Right atrium auricular region (tissue), 2 donors: ENCODE data around the gene OTULIN. TPM values are rescaled to one million over a fixed set of nuclear protein-coding genes. Genes with fewer than 3 reads are reported as not detected.

Source experiments
- DNase-seq: peaks from one replicate; pipeline ENCODE4 v3.0.0-alpha.2; 2019; ENCODE audit warnings: low spot score
- H3K27ac ChIP-seq, 2 donors: fragments of 200-600 bp; sonication (generic); 1 replicate in 1 of 2; 2 replicates in 1 of 2; pipeline ENCODE4 v1.5.1; 2016 to 2019
- H3K27me3 ChIP-seq, 2 donors: fragments of 200-600 bp; sonication (generic); one replicate each; pipeline versions ENCODE4 v1.5.1 to v1.6.0; 2017 to 2019
- H3K36me3 ChIP-seq: fragments of 200-600 bp; sonication (generic); one replicate; pipeline ENCODE4 v1.5.1; 2016
- H3K4me1 ChIP-seq, 2 donors: fragments of 200-600 bp; sonication (generic); one replicate each; pipeline versions ENCODE4 v1.5.1 to v1.6.0; 2017 to 2019
- H3K4me3 ChIP-seq, 2 donors: fragments of 200-600 bp; sonication (generic); 1 replicate in 1 of 2; 2 replicates in 1 of 2; pipeline ENCODE4 v1.5.1; 2017 to 2019; ENCODE audit warnings: mild to moderate bottlenecking in 1 of 2, moderate library complexity in 1 of 2
- H3K9me3 ChIP-seq, 2 donors: fragments of 200-600 bp; sonication (generic); one replicate each; pipeline ENCODE4 v1.5.1; 2019
- CTCF ChIP-seq, 2 donors: fragments of 200-600 bp; sonication (generic); IDR thresholded peaks; one replicate each; pipeline ENCODE4 v1.5.1; 2019; ENCODE audit warnings: antibody characterized with exemption in 2 of 2
- total RNA-seq, 2 donors: library from RNA; depleted of rRNA; stranded (reverse); fragments of >200 nt; gene quantifications; one replicate each; pipeline ENCODE4 v1.1.0, GENCODE V29; 2016

Gene OTULIN
- total RNA-seq, 2 donors from 2014 or later: 13.9 to 29.9 TPM

DNA sequence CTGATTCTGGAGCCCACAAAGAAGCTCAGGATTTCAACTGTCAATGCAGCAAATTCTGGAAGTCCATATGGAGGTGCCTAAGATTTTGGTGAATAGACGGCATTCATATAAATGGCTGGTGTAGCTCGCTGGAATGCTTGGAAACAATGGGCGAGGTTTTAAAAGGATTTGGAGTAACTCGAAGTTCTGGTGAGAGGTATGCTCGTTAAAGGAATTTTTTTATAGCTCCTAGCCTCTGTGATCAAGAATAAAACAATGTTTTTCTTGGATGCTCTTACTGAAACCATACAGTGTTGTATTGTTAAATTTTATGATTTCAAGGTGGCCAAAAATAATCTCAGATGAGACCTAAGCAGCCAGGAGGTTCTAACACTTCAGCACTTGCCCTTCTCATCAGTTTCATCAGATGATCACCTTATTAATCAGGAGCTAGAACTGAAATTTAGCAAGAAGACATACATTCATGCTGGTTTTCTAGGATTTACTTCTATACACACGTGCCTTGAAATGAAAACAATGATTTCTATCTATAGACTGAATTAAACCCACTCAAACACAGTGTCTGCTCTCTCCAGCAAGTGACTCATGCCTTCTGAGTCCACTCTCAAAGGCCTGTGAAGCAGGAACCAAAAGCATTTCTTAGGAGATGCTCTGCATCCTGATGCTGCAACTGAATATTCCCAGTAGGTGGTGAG is 79.2 kb downstream of the OTULIN start:
- no peaks in the 10 kb centered on the region for H3K27me3 ChIP-seq
- DNase-seq: no peak
- H3K27ac ChIP-seq: peak overlapping the region in 1 of 2 donors; percentile 59
- no peak overlapping the region for H3K4me3 ChIP-seq
- H3K4me1 ChIP-seq: peaks cover 0 to 45% of the 10 kb centered on the region in 2 donors
- no peaks in the 10 kb centered on the region for H3K9me3 ChIP-seq
- H3K36me3 ChIP-seq: peaks cover 44% of the 10 kb centered on the region
- TF ChIP-seq CTCF (IDR thresholded peaks at IDR 0.05): no peak

GRCh38 chr5:14744296-14745187 is 80.0 kb downstream of the OTULIN start:
- DNase-seq: no peak
- Histone ChIP-seq H3K4me3 (no peak overlapping the region), H3K9me3 (no peaks in the 10 kb centered on the region), H3K4me1 (peaks cover 0 to 37% of the 10 kb centered on the region in 2 donors), H3K36me3 (peaks cover 52% of the 10 kb centered on the region), H3K27ac (peak overlapping the region; percentile 13 to 59), H3K27me3 (no peaks in the 10 kb centered on the region)
- no peak for TF ChIP-seq CTCF (IDR thresholded peaks at IDR 0.05)

DNA sequence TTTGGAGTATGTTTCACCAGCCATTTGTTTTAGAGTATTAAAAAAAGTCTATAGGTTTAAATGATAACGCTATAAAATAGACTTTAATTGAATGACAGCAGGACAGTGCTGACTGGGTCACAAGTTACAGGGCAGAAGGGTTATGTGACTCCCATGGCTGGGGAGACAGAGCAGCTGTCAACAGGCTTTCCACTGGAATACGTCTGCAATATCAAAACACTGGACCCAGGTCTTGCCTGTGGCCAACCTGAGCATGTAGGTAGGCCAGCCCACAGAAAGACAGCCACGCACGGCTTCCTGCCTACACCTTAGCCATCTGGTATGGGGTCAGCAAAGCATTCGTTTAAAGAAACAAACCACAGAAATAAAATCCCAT is 80.7 kb downstream of the OTULIN start:
- TF ChIP-seq CTCF (IDR thresholded peaks at IDR 0.05): no peak
- Histone ChIP-seq H3K27me3 (no peaks in the 10 kb centered on the region), H3K4me1 (peaks cover 0 to 31% of the 10 kb centered on the region in 2 donors), H3K36me3 (peaks cover 58% of the 10 kb centered on the region), H3K9me3 (no peaks in the 10 kb centered on the region), H3K27ac (peak overlapping the region; percentile 13 to 59), H3K4me3 (no peak overlapping the region)
- DNase-seq: no peak

- DNase-seq: no peak
- Histone ChIP-seq H3K9me3 (no peaks in the 10 kb centered on the region), H3K4me3 (no peak overlapping the region), H3K4me1 (peaks cover 0 to 28% of the 10 kb centered on the region in 2 donors), H3K36me3 (peaks cover 59% of the 10 kb centered on the region), H3K27ac (peak overlapping the region in 1 of 2 donors; percentile 59), H3K27me3 (no peaks in the 10 kb centered on the region)
- no peak for TF ChIP-seq CTCF (IDR thresholded peaks at IDR 0.05)
Observed at GRCh38 chr5:14745753-14746152, 81.2 kb downstream of the OTULIN start.

DNA sequence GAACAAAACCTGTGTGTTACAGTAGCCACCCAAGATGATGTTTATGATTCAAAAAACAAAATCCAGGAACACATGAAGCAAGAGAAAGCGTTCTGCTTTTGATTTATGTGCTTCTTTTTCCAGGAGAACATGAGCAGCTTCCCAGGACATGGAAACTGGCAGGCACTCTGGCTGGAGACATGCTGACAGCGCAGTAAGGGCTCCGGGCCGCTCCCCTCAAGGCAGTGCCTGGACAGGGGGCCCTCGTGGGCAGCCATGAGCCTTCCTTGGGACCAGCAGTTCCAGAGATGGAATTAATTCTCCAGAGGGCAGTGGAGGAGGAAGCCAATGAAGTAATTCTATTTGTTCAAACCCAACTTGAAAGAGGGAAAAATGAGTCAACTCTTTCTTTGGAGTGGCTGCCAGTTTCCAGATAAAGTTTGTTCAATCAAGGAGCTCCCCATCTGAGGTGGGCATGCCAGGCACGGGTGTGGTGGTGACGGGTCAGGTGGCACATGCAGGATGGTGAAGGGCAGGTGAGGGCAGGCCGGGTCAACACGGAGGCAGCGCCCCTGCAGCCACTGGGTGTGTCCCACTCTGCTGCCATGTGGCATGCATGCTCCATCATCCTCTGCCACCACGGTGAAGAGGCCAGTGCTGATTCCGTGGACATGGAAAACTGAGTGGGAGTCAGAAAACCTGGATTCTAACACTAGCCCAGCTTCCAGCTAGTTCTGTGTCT is 83.8 kb downstream of the OTULIN start:
- H3K4me1 ChIP-seq: peaks cover 0 to 12% of the 10 kb centered on the region in 2 donors
- no peak for TF ChIP-seq CTCF (IDR thresholded peaks at IDR 0.05)
- no peak overlapping the region for H3K4me3 ChIP-seq
- no peaks in the 10 kb centered on the region for H3K27me3 ChIP-seq
- no peaks in the 10 kb centered on the region for H3K9me3 ChIP-seq
- no peak overlapping the region for H3K27ac ChIP-seq
- H3K36me3 ChIP-seq: peaks cover 50% of the 10 kb centered on the region
- DNase-seq: no peak

Other genes starting within 250 kb of the OTULIN start
- 1 to 10 TPM; 1.6 to 2.1 TPM for gene OTULINL, start 82.9 kb upstream of the OTULIN start, total RNA-seq
- 10 to 100 TPM; 52.3 to 80.4 TPM for gene ANKH, start 207.1 kb downstream of the OTULIN start, total RNA-seq